ENCODE data around the gene PLEKHA3.

PLEKHA3 gene

GRCh38 chr2:178542569-178542968, 62.3 kb downstream of the PLEKHA3 start:
- no peak overlapping the region for H3K4me3 ChIP-seq (ENCODE audit: control insufficient read depth, low read depth, low read length)
- no peak for TF ChIP-seq CTCF (conservative IDR thresholded peaks at IDR 0.05; ENCODE audit: control insufficient read depth, insufficient read depth, low read depth, low read length)
- DNase-seq (ENCODE audit: low read depth): no peak

- TF ChIP-seq CTCF (conservative IDR thresholded peaks at IDR 0.05; ENCODE audit: control insufficient read depth, insufficient read depth, low read depth, low read length): no peak
- no peak overlapping the region for H3K4me3 ChIP-seq (ENCODE audit: control insufficient read depth, low read depth, low read length)
- DNase-seq (ENCODE audit: low read depth): no peak
Observed at GRCh38 chr2:178550352-178550751, 70.1 kb downstream of the PLEKHA3 start.

- no peak for TF ChIP-seq CTCF (conservative IDR thresholded peaks at IDR 0.05; ENCODE audit: control insufficient read depth, insufficient read depth, low read depth, low read length)
- DNase-seq (ENCODE audit: low read depth): peak; percentile 93
Observed at GRCh38 chr2:178553047-178553446, 72.8 kb downstream of the PLEKHA3 start.

More at GRCh38 chr2:178553047-178553446, 72.8 kb downstream of the PLEKHA3 start:
- H3K4me3 ChIP-seq (ENCODE audit: control insufficient read depth, low read depth, low read length): no peak overlapping the region
